HepG2 (cell line): ENCODE measurements around the gene SEL1L2. TPM values are rescaled to one million over a fixed set of nuclear protein-coding genes. Genes with fewer than 3 reads are reported as not detected.

Experiments
- ATAC-seq: fragments of 200-7000 bp; cut with Tn5 transposase; 3 replicates; pipeline ENCODE4 v1.9.1; 2020; ENCODE audit warnings: mild to moderate bottlenecking, moderate library complexity
- BruUV-seq: library from RNA; stranded (reverse); fragments of 400-500 nt; replicated peaks from 2 replicates; lab custom pipeline; 2021; lab: Mats Ljungman, UMichigan
- CTCF ChIA-PET: fragments of 300-600 bp; formaldehyde crosslinking; extraction: SDS; loops from one replicate; lab custom pipeline; 2021; ENCODE audit warnings: low total read pairs, inconsistent platforms, low intra/inter-chr PET ratio; lab: Yijun Ruan, JAX
- POLR2A ChIA-PET: fragments of 350-600 bp; sonication (Branson Sonifier 250); formaldehyde crosslinking; loops from one replicate; lab custom pipeline; 2020; ENCODE audit warnings: antibody characterized with exemption, inconsistent platforms; lab: Yijun Ruan, JAX
- DNase-seq: peaks from one replicate; pipeline ENCODE4 v3.0.0-alpha.2; 2015; ENCODE audit warnings: low spot score
- FAIRE-seq: peaks from 3 replicates; lab custom pipeline; 2011; peaks lifted over from hg19 to GRCh38; lab: Jason Lieb, UNC
- H2AFZ ChIP-seq: one replicate; pipeline ENCODE4 v1.6.1; 2011; ENCODE audit warnings: low read length, inconsistent platforms
- H3K27ac ChIP-seq: fragments of 300-600 bp; 3 replicates; pipeline ENCODE4 v1.8.0; 2011; ENCODE audit warnings: mixed run types, mild to moderate bottlenecking, mixed read lengths, low read length, inconsistent platforms; ENCODE audit not compliant: insufficient read depth; ENCODE audit errors: extremely low read length
- H3K27me3 ChIP-seq, 2 experiments: fragments of 200-600 bp in 1 of 2; 2 replicates in 1 of 2; 3 replicates in 1 of 2; pipeline versions ENCODE4 v1.6.0 to v1.8.0; 2011; ENCODE audit warnings: low read length in 2 of 2, mild to moderate bottlenecking in 2 of 2, moderate library complexity in 2 of 2, inconsistent platforms in 1 of 2; ENCODE audit not compliant: insufficient read depth in 2 of 2, control insufficient read depth in 1 of 2
- H3K36me3 ChIP-seq, 2 experiments: fragments of 200-600 bp in 1 of 2; replicated peaks in 1 of 2; 2 replicates in 1 of 2; 3 replicates in 1 of 2; pipeline versions ENCODE4 v1.5.1 to v1.8.0; 2011; ENCODE audit warnings: low read length in 2 of 2, inconsistent platforms in 1 of 2; ENCODE audit not compliant: insufficient read depth in 2 of 2, control insufficient read depth in 1 of 2
- H3K4me1 ChIP-seq: 2 replicates; pipeline ENCODE4 v1.5.1; 2012; ENCODE audit warnings: low read length, inconsistent platforms; ENCODE audit not compliant: insufficient read depth
- H3K4me2 ChIP-seq: 2 replicates; pipeline ENCODE4 v1.6.0; 2011; ENCODE audit warnings: low read depth, low read length, inconsistent platforms
- H3K4me3 ChIP-seq, 3 experiments: fragments of 200-600 bp in 1 of 3; sonication (generic), shearing (Covaris generic) in 1 of 3; replicated peaks in 1 of 3; 2 replicates each; pipeline ENCODE4 v1.5.1; 2011 to 2016; ENCODE audit warnings: low read length in 3 of 3, inconsistent platforms in 2 of 3, low read depth in 2 of 3, mild to moderate bottlenecking in 2 of 3, control low read depth in 1 of 3, mixed read lengths in 1 of 3; ENCODE audit not compliant: insufficient read depth in 1 of 3
- H3K79me2 ChIP-seq: one replicate; pipeline ENCODE4 v1.6.1; 2011; ENCODE audit warnings: low read length, inconsistent platforms; ENCODE audit not compliant: insufficient read depth
- H3K9ac ChIP-seq: 2 replicates; pipeline ENCODE4 v1.6.0; 2011; ENCODE audit warnings: mild to moderate bottlenecking, low read depth, low read length, inconsistent platforms; ENCODE audit not compliant: insufficient read depth
- H3K9me3 ChIP-seq: 2 replicates; pipeline ENCODE4 v1.5.1; 2012; ENCODE audit warnings: mild to moderate bottlenecking, low read length
- H4K20me1 ChIP-seq: 2 replicates; pipeline ENCODE4 v1.6.0; 2011; ENCODE audit warnings: inconsistent platforms, mild to moderate bottlenecking, low read length, moderate library complexity; ENCODE audit not compliant: insufficient read depth
- WGBS: methylation state at CpG from one replicate; pipeline ENCODE4 v1.1.6; 2017; ENCODE audit warnings: low lambda C conversion rate; 5-methylcytosine and 5-hydroxymethylcytosine counted together
- in situ Hi-C: cut with HindIII; loops from 2 replicates; pipeline ENCODE4 v1.10.0; 2017; ENCODE audit warnings: low pct_unique_long_range_greater_than_20kb; ENCODE audit not compliant: extremely low pct_ligation_motif_present
- intact Hi-C: fragments of 100-400 bp; cut with micrococcal nuclease; formaldehyde crosslinking; loops from one replicate; pipeline ENCODE4 v1.10.0; 2022; ENCODE audit not compliant: unreplicated experiment
- polyA plus RNA-seq, 8 experiments: library from polyadenylated mRNA; depleted of rRNA in 3 of 8; stranded (reverse) in 7 of 8; unstranded in 1 of 8; fragments of >200 nt; fragmentation: Illumina TruSeq in 4 of 8; extraction: Trizol in 4 of 8; gene quantifications; 2 replicates each; pipeline versions ENCODE4 v1.2.1 to v1.2.3, GENCODE V29; 2011 to 2016; ENCODE audit warnings: low read depth in 4 of 8, missing spikeins in 1 of 8, mixed read lengths in 1 of 8; ENCODE audit not compliant: insufficient read depth in 1 of 8
- total RNA-seq, 5 experiments: library from RNA; depleted of rRNA; stranded (reverse); fragments of >200 nt; fragmentation: Illumina TruSeq; extraction: Trizol; gene quantifications; 2 replicates each; pipeline ENCODE4 v1.2.3, GENCODE V29; 2016; ENCODE audit warnings: low read depth in 1 of 5
- TF ChIP-seq, protein P1 (sequence below): sonication (generic); formaldehyde crosslinking; IDR thresholded peaks from 2 replicates; pipeline ENCODE4 v1.5.0; 2020; ENCODE audit warnings: mild to moderate bottlenecking, missing genetic modification reagents, borderline replicate concordance

SEL1L2 gene
- total and polyA plus RNA-seq, 2 of the 13 experiments (the other 11 are each of a cell fraction or from before 2014, with no cell fraction given) = not detected

DNA sequence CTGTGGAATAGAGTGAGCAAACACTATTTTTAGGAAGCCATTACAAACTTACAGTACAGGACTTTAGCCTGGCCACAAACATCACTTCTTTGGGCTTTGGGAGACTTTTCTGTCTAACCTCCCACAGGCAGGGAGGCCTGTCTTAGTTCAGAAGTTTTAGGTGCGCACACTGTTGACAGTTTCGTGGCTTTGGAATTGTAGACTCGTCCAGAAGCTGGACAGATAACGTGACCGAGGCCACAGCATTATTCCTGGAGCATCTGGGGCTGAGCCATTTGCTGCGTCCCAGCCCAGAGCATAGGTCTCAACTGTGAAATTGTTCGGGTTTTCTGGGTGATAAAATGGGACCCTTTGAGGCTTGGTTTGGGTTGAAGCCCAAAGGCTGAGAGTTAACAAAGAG, 151.8 kb downstream of the SEL1L2 start:
- FAIRE-seq (no peak), DNase-seq (no peak), ATAC-seq (no peak; the same call in 2 of the 3 replicates)
- no peaks in the 10 kb centered on the region for H3K4me1 ChIP-seq
- intact Hi-C loops = loop anchor here (5.0 kb wide), 1 partner anchor 104 kb away; no protein-coding TSS in a partner anchor
- no peak overlapping the region for H3K4me3 ChIP-seq
- H3K27me3 ChIP-seq = peaks cover 0 to 51% of the 10 kb centered on the region in 2 experiments; a peak in 4 of 5 replicates
- no peak overlapping the region for H3K9ac ChIP-seq
- no peaks in the 10 kb centered on the region for H3K9me3 ChIP-seq
- in situ Hi-C loops = no loop called here
- ChIA-PET POLR2A (no interaction called here), CTCF (no interaction called here)
- 6% methylated on average over 7 of the region's 7 CpGs for WGBS
- no peaks in the 10 kb centered on the region for H4K20me1 ChIP-seq
- H3K4me2 ChIP-seq = no peak overlapping the region
- H3K79me2 ChIP-seq = no peaks in the 10 kb centered on the region
- no peak overlapping the region for H2AFZ ChIP-seq
- no peaks in the 10 kb centered on the region for H3K36me3 ChIP-seq
- no peak overlapping the region for H3K27ac ChIP-seq
- no TSS peak for BruUV-seq
- TF ChIP-seq, protein P1, sequence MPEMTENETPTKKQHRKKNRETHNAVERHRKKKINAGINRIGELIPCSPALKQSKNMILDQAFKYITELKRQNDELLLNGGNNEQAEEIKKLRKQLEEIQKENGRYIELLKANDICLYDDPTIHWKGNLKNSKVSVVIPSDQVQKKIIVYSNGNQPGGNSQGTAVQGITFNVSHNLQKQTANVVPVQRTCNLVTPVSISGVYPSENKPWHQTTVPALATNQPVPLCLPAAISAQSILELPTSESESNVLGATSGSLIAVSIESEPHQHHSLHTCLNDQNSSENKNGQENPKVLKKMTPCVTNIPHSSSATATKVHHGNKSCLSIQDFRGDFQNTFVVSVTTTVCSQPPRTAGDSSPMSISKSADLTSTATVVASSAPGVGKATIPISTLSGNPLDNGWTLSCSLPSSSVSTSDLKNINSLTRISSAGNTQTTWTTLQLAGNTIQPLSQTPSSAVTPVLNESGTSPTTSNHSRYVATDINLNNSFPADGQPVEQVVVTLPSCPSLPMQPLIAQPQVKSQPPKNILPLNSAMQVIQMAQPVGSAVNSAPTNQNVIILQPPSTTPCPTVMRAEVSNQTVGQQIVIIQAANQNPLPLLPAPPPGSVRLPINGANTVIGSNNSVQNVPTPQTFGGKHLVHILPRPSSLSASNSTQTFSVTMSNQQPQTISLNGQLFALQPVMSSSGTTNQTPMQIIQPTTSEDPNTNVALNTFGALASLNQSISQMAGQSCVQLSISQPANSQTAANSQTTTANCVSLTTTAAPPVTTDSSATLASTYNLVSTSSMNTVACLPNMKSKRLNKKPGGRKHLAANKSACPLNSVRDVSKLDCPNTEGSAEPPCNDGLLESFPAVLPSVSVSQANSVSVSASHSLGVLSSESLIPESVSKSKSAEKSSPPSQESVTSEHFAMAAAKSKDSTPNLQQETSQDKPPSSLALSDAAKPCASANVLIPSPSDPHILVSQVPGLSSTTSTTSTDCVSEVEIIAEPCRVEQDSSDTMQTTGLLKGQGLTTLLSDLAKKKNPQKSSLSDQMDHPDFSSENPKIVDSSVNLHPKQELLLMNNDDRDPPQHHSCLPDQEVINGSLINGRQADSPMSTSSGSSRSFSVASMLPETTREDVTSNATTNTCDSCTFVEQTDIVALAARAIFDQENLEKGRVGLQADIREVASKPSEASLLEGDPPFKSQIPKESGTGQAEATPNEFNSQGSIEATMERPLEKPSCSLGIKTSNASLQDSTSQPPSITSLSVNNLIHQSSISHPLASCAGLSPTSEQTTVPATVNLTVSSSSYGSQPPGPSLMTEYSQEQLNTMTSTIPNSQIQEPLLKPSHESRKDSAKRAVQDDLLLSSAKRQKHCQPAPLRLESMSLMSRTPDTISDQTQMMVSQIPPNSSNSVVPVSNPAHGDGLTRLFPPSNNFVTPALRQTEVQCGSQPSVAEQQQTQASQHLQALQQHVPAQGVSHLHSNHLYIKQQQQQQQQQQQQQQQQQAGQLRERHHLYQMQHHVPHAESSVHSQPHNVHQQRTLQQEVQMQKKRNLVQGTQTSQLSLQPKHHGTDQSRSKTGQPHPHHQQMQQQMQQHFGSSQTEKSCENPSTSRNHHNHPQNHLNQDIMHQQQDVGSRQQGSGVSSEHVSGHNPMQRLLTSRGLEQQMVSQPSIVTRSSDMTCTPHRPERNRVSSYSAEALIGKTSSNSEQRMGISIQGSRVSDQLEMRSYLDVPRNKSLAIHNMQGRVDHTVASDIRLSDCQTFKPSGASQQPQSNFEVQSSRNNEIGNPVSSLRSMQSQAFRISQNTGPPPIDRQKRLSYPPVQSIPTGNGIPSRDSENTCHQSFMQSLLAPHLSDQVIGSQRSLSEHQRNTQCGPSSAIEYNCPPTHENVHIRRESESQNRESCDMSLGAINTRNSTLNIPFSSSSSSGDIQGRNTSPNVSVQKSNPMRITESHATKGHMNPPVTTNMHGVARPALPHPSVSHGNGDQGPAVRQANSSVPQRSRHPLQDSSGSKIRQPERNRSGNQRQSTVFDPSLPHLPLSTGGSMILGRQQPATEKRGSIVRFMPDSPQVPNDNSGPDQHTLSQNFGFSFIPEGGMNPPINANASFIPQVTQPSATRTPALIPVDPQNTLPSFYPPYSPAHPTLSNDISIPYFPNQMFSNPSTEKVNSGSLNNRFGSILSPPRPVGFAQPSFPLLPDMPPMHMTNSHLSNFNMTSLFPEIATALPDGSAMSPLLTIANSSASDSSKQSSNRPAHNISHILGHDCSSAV (CRISPR knock-in tag) = no peak
- TF ChIP-seq, all 625 proteins: peak for 0
